SHP77 (cell line): Measurements from ENCODE around the gene USP6.
"Not testable (repeated sequence)": the region's sequence is repeated elsewhere in the genome, so short reads cannot be mapped to it uniquely, and the experiment has no call there.

Source experiments
- DNase-seq, 2 experiments: peaks; one replicate each; lab custom pipeline; 2025; lab: John Stamatoyannopoulos, UW

The USP6 gene

DNA sequence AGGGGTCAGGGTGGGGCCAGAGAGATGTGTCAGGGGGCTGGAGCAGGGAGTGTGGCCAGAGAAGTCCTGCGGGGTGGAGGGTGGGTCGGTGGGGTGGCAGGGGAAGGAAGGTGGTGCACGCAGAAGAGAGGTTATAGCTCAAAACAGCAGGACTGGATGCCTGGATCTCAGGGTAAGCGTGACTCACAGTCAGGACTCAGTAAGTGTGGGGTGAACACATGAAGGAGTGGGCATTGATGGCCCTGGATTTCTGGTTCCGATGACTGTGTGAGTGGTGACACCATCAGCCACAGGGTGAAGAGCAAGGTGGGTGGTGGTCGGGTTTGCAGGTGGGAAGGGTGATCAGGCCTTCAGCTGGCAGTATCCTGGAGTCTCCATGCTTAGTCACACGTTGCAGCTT lies 6.2 kb downstream of the USP6 start:
- not testable (repeated sequence) for DNase-seq

GRCh38 chr17:5122586-5123342 lies 6.9 kb downstream of the USP6 start:
- no peak for DNase-seq

DNA sequence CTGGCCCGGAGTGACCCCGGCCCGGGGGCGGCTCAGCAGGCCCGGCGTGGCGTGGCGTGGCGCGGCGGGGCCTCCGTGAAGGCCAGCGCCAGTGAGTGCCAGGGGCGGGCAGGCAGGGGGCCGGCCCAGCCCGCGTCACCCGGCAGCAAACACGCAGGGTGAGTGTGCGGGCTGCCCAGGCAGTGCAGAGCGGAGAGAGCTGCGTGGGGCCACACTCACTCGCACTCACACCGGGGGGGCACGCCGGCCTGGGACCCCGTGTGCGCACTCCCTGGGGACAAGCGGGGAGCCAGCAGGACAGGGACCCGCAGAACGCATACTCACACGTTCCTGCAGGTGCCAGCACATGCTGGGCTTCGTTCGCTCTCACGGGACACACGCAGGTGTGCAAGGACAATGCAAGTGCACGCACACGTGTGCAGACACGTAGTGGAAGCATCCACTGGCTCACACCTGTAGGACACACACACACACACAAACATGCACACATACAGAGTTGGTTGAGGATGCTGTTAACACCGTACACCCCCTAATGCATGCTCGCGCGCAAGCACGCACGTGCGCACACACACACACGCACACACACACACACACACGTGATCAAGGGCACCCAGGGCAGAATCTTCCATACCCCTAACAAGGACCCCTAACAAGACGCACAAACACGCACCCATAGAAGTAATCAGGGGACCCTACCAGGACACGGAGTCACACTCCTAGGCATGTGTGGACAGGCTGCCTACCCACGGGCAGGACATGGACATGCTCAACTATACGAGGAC lies 7.7 kb downstream of the USP6 start:
- no peak for DNase-seq

DNA sequence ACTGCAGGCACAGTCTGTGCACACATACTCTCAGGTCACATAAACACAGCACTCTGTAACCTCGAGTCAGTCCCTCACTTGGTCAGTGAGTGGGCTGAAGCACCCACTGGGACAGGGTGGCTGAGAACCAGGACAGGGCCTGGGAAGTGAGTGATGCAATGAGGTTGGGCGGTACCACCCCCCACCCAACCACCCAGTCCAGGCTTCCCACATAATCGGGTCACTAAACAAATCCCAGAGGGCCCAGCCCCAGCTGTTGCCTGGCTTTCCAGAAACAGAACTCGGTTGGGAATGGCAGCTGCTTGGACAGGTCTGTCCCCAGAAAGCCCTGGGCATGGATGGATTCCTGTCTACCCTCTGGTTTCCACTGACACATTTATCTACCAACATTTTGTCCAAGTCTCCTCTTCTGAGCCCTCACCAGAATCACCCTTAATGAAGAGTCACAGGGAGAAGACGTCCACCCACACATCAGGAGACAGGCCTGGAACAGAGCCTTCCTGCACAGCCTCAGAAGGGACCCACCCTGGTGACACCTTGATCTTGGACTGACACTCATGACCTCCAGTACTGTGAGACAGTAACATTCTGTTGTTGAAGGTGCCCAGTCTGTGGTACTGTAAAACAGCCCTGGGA lies 8.4 kb downstream of the USP6 start:
- DNase-seq: not testable (repeated sequence)

DNA sequence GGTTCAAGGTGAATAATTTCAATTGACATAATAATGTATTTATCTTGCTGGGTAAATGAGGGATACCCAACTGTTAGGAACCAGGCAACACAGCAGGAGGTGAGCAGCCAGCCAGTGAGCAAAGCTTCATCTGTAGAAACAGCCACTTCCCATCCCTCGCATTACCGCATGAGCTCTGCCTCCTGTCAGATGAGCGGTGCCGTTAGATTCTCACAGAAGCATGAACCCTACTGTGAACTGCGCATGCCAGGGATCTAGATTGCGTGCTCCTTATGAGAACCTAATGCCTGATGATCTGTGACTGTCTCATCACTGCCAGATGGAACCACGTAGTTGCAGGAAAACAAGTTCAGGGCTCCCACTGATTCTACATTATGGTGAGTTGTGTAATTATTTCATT lies 9.1 kb downstream of the USP6 start:
- DNase-seq: not testable (repeated sequence)

- DNase-seq: no peak
These were observed 11.1 kb downstream of the USP6 start for GRCh38 chr17:5126719-5127488.

- no peak for DNase-seq
These were observed 12.1 kb downstream of the USP6 start for GRCh38 chr17:5127910-5128309.

- DNase-seq: not testable (repeated sequence)
These were observed 12.6 kb downstream of the USP6 start for GRCh38 chr17:5128387-5128786.

GRCh38 chr17:5128905-5129535 lies 13.2 kb downstream of the USP6 start:
- DNase-seq: no peak

- DNase-seq: not testable (repeated sequence)
These were observed 13.9 kb downstream of the USP6 start for GRCh38 chr17:5129770-5130169.

GRCh38 chr17:5130261-5130660 lies 14.4 kb downstream of the USP6 start:
- not testable (repeated sequence) for DNase-seq

DNA sequence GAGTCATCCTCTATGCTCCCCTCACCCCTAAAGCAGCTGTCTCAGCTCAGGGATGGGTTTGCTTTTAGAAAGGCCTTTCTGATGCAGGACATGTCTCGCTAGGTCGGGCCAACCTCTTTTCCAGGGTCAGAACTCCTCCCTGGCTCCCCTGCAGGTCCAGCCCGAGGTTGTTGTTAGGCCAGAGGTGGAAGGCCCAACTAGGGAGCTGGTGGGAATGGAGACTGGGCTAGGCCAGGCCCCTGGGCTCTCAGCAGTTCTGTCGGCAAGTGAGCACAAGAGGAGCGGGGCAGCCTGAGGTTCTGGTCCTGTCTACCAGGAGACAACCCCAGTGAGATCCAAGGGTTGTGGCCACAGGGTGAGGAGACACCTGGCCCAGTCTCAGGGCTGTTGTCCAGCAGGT lies 14.9 kb downstream of the USP6 start:
- DNase-seq: not testable (repeated sequence)

DNA sequence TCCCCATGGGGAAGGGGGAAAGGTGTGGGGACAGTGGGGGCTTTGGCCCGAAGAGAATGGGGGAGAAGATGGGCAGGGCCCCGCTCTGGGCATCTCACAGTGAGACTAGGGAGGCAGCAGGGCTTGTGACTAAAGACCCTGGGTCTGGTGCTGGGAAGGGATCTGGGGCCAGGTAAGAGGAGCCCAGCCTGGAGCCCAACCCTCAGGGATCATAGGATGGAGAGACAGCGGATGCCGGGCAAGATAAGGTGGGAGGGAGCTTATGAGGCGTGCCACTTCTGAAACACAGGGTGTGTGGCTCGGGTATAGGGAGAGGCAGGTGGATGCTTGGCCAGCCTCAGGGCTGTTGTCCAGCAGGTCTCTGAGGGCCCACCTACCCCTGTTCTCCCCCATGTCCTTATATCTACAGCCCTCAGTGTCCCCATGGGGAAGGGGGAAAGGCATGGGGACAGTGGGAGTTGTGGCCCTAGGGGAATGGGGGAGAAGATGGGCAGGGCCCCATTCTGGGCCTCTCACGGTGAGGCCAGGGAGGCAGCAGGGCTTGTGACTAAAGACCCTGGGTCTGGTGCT lies 15.4 kb downstream of the USP6 start:
- no peak for DNase-seq

DNA sequence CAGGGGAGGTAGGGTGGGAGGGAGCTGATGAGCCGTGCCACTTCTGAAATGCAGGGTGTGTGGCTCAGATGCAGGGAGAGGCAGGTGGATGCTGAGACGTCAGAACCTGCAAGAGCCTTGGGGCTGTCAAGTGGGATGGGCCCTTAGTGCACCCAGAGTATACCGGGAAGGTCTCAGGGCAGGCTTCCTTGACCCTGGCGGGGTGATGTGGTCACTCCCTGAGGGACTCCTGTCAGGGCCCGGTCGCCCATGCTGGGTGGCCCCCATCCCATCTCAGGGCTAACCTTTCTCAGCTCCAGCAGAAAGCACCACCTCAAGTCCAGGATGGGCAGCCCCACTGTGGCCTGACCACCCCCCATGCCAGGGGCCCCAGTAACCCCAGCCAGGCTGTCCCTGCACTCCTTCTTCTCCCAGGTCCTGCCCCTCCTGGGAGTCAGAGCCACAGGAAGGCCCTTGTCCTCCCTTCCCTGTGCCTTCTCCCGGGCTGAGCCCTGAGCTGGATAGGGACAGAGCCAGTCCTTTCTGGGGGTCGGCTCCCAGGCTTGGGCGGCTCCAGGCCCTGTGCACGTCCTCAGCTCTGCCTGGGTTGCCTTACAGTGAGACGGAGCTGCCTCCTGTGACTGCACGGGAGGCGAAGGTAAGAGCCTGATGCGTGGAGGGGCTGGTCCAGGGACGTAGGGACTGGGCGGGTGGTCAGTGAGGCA lies 16.1 kb downstream of the USP6 start:
- not testable (repeated sequence) for DNase-seq

GRCh38 chr17:5132503-5133225 lies 16.8 kb downstream of the USP6 start:
- not testable (repeated sequence) for DNase-seq

DNA sequence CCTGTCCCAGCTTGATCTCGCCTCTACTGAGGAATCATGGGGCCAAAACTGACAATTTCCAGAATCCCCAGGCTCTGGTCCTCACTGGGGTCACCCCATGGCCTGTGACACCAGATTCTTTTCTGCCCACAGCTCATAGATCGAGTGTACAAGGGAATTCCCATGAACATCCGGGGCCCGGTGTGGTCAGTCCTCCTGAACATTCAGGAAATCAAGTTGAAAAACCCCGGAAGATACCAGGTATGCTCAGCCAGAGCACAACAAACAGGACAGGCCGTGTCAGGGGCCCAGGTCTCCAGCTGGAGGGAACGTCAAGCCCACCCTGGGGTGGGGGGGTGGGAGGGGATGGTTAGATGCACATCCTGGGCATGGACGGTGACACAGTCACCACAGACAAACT lies 17.5 kb downstream of the USP6 start:
- DNase-seq: no peak

DNA sequence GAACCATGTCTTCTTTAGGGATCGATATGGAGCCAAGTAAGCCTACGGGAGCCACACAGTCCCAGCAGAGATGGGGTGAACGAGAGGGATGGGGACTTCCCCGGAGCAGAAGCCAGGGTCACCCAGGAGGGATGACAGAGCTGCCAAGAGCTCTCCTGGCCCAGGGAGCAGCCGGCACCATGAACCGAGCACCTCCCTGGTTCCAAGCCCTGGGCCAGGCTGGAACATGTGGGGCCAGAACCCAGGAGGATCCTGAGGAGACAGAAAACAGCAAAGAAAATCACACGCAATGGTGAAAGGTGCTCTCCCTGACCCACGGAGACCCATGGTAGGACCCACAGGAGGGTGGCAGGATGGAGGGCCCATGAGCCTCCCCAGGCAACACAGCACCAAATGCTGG lies 18.1 kb downstream of the USP6 start:
- DNase-seq: not testable (repeated sequence)

DNA sequence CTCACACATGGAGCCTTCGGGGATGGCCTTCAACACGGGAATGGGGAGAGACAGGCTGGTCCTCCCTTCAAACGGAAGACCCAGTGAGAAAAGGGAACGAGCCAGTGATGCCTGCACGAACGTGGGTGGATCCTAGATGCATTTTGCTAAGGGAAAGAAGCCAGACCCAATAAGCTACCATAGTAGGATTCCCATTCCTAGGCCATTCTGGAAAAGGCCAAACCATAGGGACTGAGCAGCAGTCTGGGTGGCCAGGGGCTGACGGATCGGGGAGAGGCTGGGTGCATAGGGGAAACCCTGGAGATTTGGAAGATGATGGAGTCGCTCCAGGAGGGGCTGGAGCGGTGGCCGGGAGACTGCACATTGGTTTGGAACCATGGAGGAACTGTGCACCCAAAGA lies 18.7 kb downstream of the USP6 start:
- not testable (repeated sequence) for DNase-seq

DNA sequence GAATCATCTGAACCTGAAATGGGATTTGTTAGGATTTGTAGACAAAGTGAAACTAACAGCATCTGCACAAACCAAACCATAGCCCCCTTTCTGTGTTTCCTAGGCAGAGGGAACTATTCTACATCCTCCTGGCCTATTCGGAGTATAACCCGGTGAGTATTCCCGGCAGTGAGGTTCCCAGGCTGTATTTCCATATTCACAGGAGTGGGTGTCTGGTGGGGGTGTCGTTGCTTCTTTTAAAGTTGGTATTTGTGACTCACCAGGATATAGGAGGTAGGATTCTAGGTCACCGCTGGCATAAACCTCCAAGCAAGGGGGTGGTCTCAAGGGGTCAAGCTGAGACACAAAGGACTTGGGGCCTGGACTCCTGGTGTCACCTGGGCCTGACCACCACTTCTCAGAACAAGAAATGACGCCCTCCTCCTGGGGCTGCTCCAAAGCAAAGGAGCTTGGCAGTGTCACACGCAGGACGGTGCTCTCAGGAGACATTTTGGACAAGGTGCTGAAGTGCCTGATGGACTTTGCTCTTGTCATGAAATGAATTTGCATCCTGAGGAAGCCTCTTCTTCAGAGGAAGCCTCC lies 19.4 kb downstream of the USP6 start:
- not testable (repeated sequence) for DNase-seq
